Endothelial cell of umbilical vein (primary cell): ENCODE results near the gene PFDN1. TPM values are rescaled to one million over a fixed set of nuclear protein-coding genes. Genes with fewer than 3 reads are reported as not detected.

Experiments used
- BruUV-seq: library from RNA; stranded (reverse); fragments of 400-500 nt; replicated peaks from 2 replicates; lab custom pipeline; 2021; lab: Mats Ljungman, UMichigan
- CTCF ChIA-PET: fragments of 300-600, 350-600 bp; sonication (Branson Sonifier 250); formaldehyde crosslinking; loops from one replicate; lab custom pipeline; 2021; ENCODE audit warnings: antibody characterized with exemption, inconsistent platforms; lab: Charles Lee
- POLR2A ChIA-PET: fragments of 300-600, 350-600 bp; sonication (Branson Sonifier 250); formaldehyde crosslinking; loops from one replicate; lab custom pipeline; 2021; ENCODE audit warnings: antibody characterized with exemption, inconsistent platforms; lab: Charles Lee
- DNase-seq: peaks from one replicate; pipeline ENCODE4 v3.0.0-alpha.2; 2011; ENCODE audit warnings: low read depth, low spot score
- FAIRE-seq: peaks from 2 replicates; lab custom pipeline; 2011; peaks lifted over from hg19 to GRCh38; lab: Jason Lieb, UNC
- H2AFZ ChIP-seq: 2 replicates; pipeline ENCODE4 v1.6.0; 2012; ENCODE audit warnings: low read depth, low read length, control low read depth, inconsistent platforms
- H3K27ac ChIP-seq: 2 replicates; pipeline ENCODE4 v1.5.1; 2011; ENCODE audit warnings: low read depth, mild to moderate bottlenecking, control low read depth, low read length, moderate library complexity; ENCODE audit not compliant: insufficient read depth
- H3K27me3 ChIP-seq, 2 experiments: 2 replicates each; pipeline versions ENCODE4 v1.6.0 to v1.6.1; 2011; ENCODE audit warnings: low read length in 2 of 2, mixed read lengths in 1 of 2; ENCODE audit not compliant: control insufficient read depth in 2 of 2, insufficient read depth in 2 of 2
- H3K36me3 ChIP-seq, 2 experiments: 2 replicates in 1 of 2; 3 replicates in 1 of 2; pipeline ENCODE4 v1.5.1; 2011; ENCODE audit warnings: low read length in 2 of 2, mild to moderate bottlenecking in 1 of 2, moderate library complexity in 1 of 2; ENCODE audit not compliant: control insufficient read depth in 2 of 2, insufficient read depth in 2 of 2; ENCODE audit errors: extremely low read depth in 1 of 2
- H3K4me1 ChIP-seq: 3 replicates; pipeline ENCODE4 v1.5.1; 2011; ENCODE audit warnings: mild to moderate bottlenecking, low read length; ENCODE audit not compliant: control insufficient read depth, insufficient read depth; ENCODE audit errors: extremely low read depth
- H3K4me2 ChIP-seq: 2 replicates; pipeline ENCODE4 v1.6.1; 2011; ENCODE audit warnings: low read length, control low read depth, mixed read lengths; ENCODE audit not compliant: insufficient read depth
- H3K4me3 ChIP-seq, 3 experiments: fragments of 200-600 bp in 1 of 3; sonication (generic), shearing (Covaris generic) in 1 of 3; replicated peaks in 1 of 3; 2 replicates each; pipeline ENCODE4 v1.5.1; 2011 to 2016; ENCODE audit warnings: control low read depth in 3 of 3, low read length in 3 of 3, mild to moderate bottlenecking in 2 of 3, inconsistent platforms in 1 of 3, low read depth in 1 of 3, moderate library complexity in 1 of 3; ENCODE audit not compliant: insufficient read depth in 1 of 3
- H3K79me2 ChIP-seq: 2 replicates; pipeline ENCODE4 v1.6.0; 2012; ENCODE audit warnings: low read length, inconsistent platforms; ENCODE audit not compliant: control insufficient read depth, insufficient read depth
- H3K9ac ChIP-seq: replicated peaks from 2 replicates; pipeline ENCODE3; 2011; ENCODE audit warnings: low read length, control low read depth; ENCODE audit not compliant: insufficient read depth; ENCODE audit errors: extremely low read depth
- H3K9me1 ChIP-seq: replicated peaks from 3 replicates; pipeline ENCODE4 v1.6.0; 2011; ENCODE audit warnings: mild to moderate bottlenecking, low read length; ENCODE audit not compliant: control insufficient read depth, insufficient read depth; ENCODE audit errors: extremely low read depth
- H3K9me3 ChIP-seq: replicated peaks from 2 replicates; pipeline ENCODE4 v1.5.1; 2012; ENCODE audit warnings: low read length, inconsistent platforms; ENCODE audit not compliant: control insufficient read depth, insufficient read depth
- H4K20me1 ChIP-seq: replicated peaks from 2 replicates; pipeline ENCODE3; 2011; ENCODE audit warnings: mild to moderate bottlenecking, low read length; ENCODE audit not compliant: control insufficient read depth, insufficient read depth; ENCODE audit errors: extremely low read depth
- EZH2 ChIP-seq: IDR thresholded peaks from 2 replicates; pipeline ENCODE4 v1.6.1; 2012; ENCODE audit warnings: borderline replicate concordance, low read depth, mild to moderate bottlenecking, moderate library complexity, low read length, inconsistent platforms; ENCODE audit not compliant: severe bottlenecking
- FOS ChIP-seq: IDR thresholded peaks from 2 replicates; pipeline ENCODE4 v1.6.1; 2011; ENCODE audit warnings: mild to moderate bottlenecking, low read length, moderate library complexity, borderline replicate concordance; ENCODE audit not compliant: insufficient read depth
- GATA2 ChIP-seq: IDR thresholded peaks from 2 replicates; pipeline ENCODE4 v1.7.0; 2011; ENCODE audit warnings: low read depth, mild to moderate bottlenecking, moderate library complexity, mixed read lengths, low read length; ENCODE audit not compliant: insufficient read length, insufficient read depth
- JUN ChIP-seq: IDR thresholded peaks from 2 replicates; pipeline ENCODE4 v1.6.1; 2011; ENCODE audit warnings: borderline replicate concordance, low read depth; ENCODE audit not compliant: insufficient read length, insufficient read depth
- MYC ChIP-seq: IDR thresholded peaks from one replicate; pipeline ENCODE4 v1.6.1; 2011; ENCODE audit warnings: mild to moderate bottlenecking, low read depth, low read length
- POLR2A ChIP-seq: IDR thresholded peaks from 2 replicates; pipeline ENCODE4 v1.6.1; 2012; ENCODE audit warnings: low read depth, mild to moderate bottlenecking, control low read depth, low read length
- POLR2AphosphoS5 ChIP-seq: IDR thresholded peaks from 2 replicates; pipeline ENCODE4 v1.6.1; 2012; ENCODE audit warnings: low read depth, mild to moderate bottlenecking, control low read depth, low read length, moderate library complexity; ENCODE audit not compliant: insufficient read depth
- dilution Hi-C: fragments of 300-500 bp; cut with MboI; formaldehyde crosslinking; loops from one replicate; pipeline ENCODE4 v1.15.0; 2019; ENCODE audit warnings: low sequenced_read_pairs; ENCODE audit not compliant: extremely low pct_ligation_motif_present
- intact Hi-C: fragments of 100-400 bp; cut with micrococcal nuclease; formaldehyde crosslinking; loops from one replicate; pipeline ENCODE4 v1.10.0; 2022
- polyA plus RNA-seq, 4 experiments: library from polyadenylated mRNA; depleted of rRNA in 3 of 4; stranded (reverse) in 3 of 4; unstranded in 1 of 4; fragments of >200 nt; gene quantifications; 2 replicates each; pipeline versions ENCODE4 v1.2.1 to v1.2.3, GENCODE V29; 2011 to 2012; ENCODE audit warnings: missing spikeins in 1 of 4
- total RNA-seq: library from RNA; stranded (reverse); gene quantifications from 2 replicates; pipeline ENCODE4 v1.2.3, GENCODE V29; 2021
- TF ChIP-seq, protein P1 (sequence below): IDR thresholded peaks from 2 replicates; pipeline ENCODE4 v1.6.1; 2011; ENCODE audit not compliant: insufficient read depth, insufficient read length
- TF ChIP-seq, protein P2 (sequence below), 2 donors: IDR thresholded peaks; 1 replicate in 1 of 2; 2 replicates in 1 of 2; pipeline ENCODE4 v1.5.1; 2011; ENCODE audit warnings: low read length in 2 of 2, mild to moderate bottlenecking in 2 of 2, moderate library complexity in 2 of 2, control low read depth in 1 of 2, inconsistent platforms in 1 of 2, low read depth in 1 of 2; ENCODE audit not compliant: insufficient read depth in 1 of 2; ENCODE audit errors: extremely low read depth in 1 of 2

The PFDN1 gene
- total and polyA plus RNA-seq, 2 donors (not counting 3 experiments of a cell fraction or from before 2014, with no cell fraction given), result 107 to 158 TPM

DNA sequence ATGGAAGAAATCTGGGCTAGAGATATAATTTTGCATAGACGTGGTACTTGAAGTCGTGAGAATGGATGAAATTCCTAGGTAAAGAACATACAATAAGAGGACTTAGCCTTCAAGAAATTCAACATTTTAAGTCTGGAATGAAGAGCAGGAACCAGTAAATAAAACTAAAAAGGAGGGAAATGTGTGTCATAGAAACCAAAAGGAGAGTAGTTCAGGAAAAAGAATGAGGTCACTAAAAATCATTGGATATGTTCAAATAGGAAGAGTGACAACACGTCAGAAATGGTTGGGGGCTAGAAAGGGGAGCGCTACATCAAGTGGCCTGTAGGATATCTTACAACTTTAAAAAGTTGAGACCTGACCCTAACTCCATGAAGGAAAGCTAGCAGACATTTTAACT is 44.0 kb downstream of the PFDN1 start:
- Histone ChIP-seq H3K79me2 (peaks cover 47% of the 10 kb centered on the region), H3K9ac (no peak overlapping the region), H2AFZ (no peak overlapping the region), H3K27ac (no peak overlapping the region), H3K9me1 (no peaks in the 10 kb centered on the region), H4K20me1 (no peaks in the 10 kb centered on the region), H3K4me2 (no peak overlapping the region), H3K4me3 (no peak overlapping the region), H3K9me3 (no peaks in the 10 kb centered on the region), H3K27me3 (no peaks in the 10 kb centered on the region), H3K36me3 (peaks cover 0 to 8% of the 10 kb centered on the region in 2 experiments), H3K4me1 (peaks cover 35% of the 10 kb centered on the region)
- ChIA-PET CTCF (interaction anchor here (1.5 to 6.1 kb wide), 3 partner anchors 13 to 94 kb away, joined by 6 to 64 read pairs (median 17); partner anchors contain the start of gene HBEGF), POLR2A (interaction anchor here (0.7 kb wide), 1 partner anchor 79 kb away, joined by 7 read pairs; no protein-coding TSS in a partner anchor)
- intact Hi-C loops, result no loop called here
- no TSS peak for BruUV-seq
- no peak for DNase-seq
- FAIRE-seq, result no peak
- dilution Hi-C loops, result no loop called here
- TF ChIP-seq MYC (no peak), FOS (no peak), POLR2AphosphoS5 (no peak), GATA2 (no peak), EZH2 (no peak), JUN (no peak), POLR2A (no peak)
- TF ChIP-seq, protein P1, sequence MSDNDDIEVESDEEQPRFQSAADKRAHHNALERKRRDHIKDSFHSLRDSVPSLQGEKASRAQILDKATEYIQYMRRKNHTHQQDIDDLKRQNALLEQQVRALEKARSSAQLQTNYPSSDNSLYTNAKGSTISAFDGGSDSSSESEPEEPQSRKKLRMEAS, result no peak
- TF ChIP-seq, protein P2, sequence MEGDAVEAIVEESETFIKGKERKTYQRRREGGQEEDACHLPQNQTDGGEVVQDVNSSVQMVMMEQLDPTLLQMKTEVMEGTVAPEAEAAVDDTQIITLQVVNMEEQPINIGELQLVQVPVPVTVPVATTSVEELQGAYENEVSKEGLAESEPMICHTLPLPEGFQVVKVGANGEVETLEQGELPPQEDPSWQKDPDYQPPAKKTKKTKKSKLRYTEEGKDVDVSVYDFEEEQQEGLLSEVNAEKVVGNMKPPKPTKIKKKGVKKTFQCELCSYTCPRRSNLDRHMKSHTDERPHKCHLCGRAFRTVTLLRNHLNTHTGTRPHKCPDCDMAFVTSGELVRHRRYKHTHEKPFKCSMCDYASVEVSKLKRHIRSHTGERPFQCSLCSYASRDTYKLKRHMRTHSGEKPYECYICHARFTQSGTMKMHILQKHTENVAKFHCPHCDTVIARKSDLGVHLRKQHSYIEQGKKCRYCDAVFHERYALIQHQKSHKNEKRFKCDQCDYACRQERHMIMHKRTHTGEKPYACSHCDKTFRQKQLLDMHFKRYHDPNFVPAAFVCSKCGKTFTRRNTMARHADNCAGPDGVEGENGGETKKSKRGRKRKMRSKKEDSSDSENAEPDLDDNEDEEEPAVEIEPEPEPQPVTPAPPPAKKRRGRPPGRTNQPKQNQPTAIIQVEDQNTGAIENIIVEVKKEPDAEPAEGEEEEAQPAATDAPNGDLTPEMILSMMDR (IDR thresholded peaks at IDR 0.05; ENCODE audit: extremely low read depth in 1 of 2, insufficient read depth in 1 of 2, low read depth in 1 of 2, low read length in 2 of 2), result no peak
